Measurements from ENCODE around the gene DHRS2.

The DHRS2 gene

DNA sequence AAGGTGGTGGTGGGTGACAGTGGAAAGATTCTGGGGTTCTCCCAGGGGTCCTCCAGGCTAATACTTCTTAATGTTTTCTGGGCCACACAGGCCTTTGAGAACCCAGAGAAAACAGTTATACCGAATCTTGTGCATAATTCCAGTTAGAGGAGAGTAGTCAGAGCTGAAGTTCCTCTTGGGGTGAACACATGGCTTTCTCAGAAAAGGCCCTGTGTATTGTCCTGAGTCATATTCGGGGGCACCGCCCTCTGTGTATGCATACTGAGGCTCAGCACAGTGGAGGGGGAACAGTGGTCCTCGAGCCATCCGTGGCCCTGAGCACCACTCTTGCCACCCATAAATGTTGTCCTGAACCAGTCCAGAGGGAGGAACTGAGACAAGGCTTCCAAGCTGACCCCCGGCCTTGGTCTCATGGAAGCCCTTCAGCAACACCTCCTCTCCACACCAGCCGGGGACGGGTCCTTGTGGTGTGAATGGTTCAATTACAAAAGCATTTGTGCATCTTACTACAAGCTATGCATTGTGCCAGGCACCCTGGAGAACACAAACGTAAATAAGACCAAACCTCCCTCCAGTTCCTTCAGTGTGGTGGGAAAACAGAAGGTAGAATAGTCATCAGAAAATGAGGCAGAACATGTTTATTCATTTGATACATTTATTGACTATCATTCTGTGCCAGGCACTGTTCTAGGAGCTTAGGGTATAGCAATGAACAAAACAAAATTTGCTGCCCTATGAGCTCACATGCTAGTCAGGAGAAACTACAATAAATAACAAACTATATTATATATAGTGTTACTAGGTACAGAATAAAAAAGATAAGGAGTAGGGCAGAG lies 9.9 kb downstream of the DHRS2 start:
- Histone ChIP-seq H3K9ac (ENCODE audit: low read depth, low read length) (no peak overlapping the region), H3K9me3 (ENCODE audit: control insufficient read depth, insufficient read depth, low read length) (no peaks in the 10 kb centered on the region), H3K4me1 (ENCODE audit: control insufficient read depth, insufficient read depth, low read length) (no peaks in the 10 kb centered on the region), H3K4me3 (ENCODE audit: low read depth, low read length) (no peak overlapping the region), H3K27me3 (ENCODE audit: control insufficient read depth, insufficient read depth, low read length) (no peaks in the 10 kb centered on the region), H3K36me3 (ENCODE audit: control insufficient read depth, insufficient read depth, low read length) (no peaks in the 10 kb centered on the region)

DNA sequence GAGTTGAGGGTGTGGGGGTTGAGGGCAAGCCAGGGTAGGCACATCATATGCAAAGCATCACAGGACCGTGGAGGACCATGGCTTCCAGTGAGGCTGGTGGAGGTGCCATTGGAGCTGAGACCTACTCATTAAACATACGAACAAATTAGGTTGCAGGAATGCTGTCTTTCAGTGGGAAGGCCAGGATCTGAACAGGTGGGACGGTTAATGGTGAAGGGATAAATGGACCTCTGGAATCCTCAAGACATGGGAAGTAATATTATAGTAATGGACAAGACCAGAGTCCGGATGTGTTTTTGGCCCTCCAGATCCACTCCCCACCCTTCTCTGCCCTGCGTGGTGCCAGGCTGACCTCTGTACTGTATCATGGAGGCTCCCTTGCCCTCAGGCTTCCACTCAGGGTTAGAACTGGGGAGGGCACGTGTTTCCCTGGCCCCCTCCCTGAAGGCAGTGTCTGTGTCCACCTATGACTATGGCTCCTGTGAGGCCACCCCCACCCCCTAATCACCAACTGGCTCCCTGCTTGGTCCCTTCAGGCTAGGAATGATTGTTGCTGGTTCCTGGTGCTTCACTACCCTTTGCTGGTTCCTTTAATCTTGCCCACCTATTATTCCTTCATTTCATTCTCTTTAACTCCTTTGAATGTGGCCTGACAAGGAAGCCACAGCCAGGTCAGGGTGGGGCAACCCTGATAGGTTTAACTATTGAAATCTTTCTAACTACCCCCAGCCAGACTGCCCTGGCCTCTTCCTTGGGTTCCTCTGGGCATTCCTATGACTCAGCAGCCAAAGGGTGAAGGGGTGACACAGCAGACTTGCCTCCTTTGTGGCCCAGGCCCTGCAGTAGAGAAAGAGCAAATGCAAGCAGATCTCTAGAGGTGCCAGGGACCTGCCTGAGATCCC lies 10.7 kb downstream of the DHRS2 start:
- H3K27me3 ChIP-seq (ENCODE audit: control insufficient read depth, insufficient read depth, low read length) = no peaks in the 10 kb centered on the region

DNA sequence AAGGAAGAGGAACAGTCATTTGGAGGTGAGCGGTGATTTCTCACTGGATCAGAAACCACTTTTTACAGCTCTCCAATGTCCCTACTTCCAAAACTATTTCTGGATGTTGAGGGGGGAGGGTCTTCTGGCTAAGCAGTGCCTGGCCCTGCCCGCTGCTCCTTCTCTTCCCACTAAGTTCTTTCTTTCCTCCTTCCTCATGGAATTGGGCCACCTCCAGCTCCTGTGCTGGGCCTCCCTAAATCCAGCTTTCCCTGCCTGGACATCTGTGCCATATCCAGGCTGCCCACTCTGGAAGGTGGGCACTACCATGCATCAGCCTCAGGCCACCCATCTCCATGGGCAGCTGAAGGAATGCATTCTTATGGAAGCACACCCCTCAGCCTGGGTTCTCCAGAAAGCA lies 11.5 kb downstream of the DHRS2 start:
- no peaks in the 10 kb centered on the region for H3K4me1 ChIP-seq (ENCODE audit: control insufficient read depth, insufficient read depth, low read length)
- H3K36me3 ChIP-seq (ENCODE audit: control insufficient read depth, insufficient read depth, low read length) = no peaks in the 10 kb centered on the region
- H3K9ac ChIP-seq (ENCODE audit: low read depth, low read length) = no peak overlapping the region
- no peaks in the 10 kb centered on the region for H3K9me3 ChIP-seq (ENCODE audit: control insufficient read depth, insufficient read depth, low read length)
- no peaks in the 10 kb centered on the region for H3K27me3 ChIP-seq (ENCODE audit: control insufficient read depth, insufficient read depth, low read length)
- H3K4me3 ChIP-seq (ENCODE audit: low read depth, low read length) = no peak overlapping the region

More for the DNA sequence above, 10.7 kb downstream of the DHRS2 start:
- H3K36me3 ChIP-seq (ENCODE audit: control insufficient read depth, insufficient read depth, low read length) = no peaks in the 10 kb centered on the region
- H3K4me1 ChIP-seq (ENCODE audit: control insufficient read depth, insufficient read depth, low read length) = no peaks in the 10 kb centered on the region
- no peak overlapping the region for H3K4me3 ChIP-seq (ENCODE audit: low read depth, low read length)
- no peak overlapping the region for H3K9ac ChIP-seq (ENCODE audit: low read depth, low read length)
- H3K9me3 ChIP-seq (ENCODE audit: control insufficient read depth, insufficient read depth, low read length) = no peaks in the 10 kb centered on the region

DNA sequence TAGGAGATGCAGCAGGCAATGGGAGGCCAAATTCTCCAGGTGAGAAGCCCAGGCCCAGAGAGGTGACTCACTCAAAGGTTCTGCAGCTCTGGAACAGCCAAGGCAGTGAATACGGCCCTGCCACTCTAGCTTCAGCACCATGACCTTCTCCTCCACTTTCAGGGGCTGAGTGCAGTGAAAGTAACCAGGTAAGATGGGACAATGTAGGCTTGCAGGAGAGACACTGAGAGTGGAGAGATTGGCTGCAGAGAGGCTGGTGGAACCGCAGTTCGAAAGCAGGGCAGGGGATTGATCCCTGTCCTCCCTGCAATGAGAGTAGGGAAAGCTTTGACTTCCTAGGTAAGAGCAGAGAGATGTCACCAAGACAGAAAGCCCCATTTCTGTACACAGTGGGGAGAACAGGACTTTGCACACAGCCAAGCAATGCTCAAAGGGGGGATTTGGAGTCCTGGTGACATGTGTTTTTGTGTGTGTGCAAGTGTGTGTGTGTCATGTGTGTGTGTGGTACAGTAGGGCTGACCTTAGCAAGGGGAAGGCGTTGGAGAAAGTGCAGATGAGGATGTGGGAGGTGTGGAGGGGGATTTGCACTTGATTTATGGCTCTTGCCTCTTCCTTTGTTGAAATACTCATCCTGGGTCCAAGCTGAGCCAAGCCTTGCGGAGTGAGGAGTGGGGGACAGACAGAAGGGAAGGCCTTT lies 12.7 kb downstream of the DHRS2 start:
- no peaks in the 10 kb centered on the region for H3K36me3 ChIP-seq (ENCODE audit: control insufficient read depth, insufficient read depth, low read length)
- no peak overlapping the region for H3K9ac ChIP-seq (ENCODE audit: low read depth, low read length)
- no peak overlapping the region for H3K4me3 ChIP-seq (ENCODE audit: low read depth, low read length)
- H3K27me3 ChIP-seq (ENCODE audit: control insufficient read depth, insufficient read depth, low read length) = no peaks in the 10 kb centered on the region
- no peaks in the 10 kb centered on the region for H3K4me1 ChIP-seq (ENCODE audit: control insufficient read depth, insufficient read depth, low read length)
- H3K9me3 ChIP-seq (ENCODE audit: control insufficient read depth, insufficient read depth, low read length) = no peaks in the 10 kb centered on the region

DNA sequence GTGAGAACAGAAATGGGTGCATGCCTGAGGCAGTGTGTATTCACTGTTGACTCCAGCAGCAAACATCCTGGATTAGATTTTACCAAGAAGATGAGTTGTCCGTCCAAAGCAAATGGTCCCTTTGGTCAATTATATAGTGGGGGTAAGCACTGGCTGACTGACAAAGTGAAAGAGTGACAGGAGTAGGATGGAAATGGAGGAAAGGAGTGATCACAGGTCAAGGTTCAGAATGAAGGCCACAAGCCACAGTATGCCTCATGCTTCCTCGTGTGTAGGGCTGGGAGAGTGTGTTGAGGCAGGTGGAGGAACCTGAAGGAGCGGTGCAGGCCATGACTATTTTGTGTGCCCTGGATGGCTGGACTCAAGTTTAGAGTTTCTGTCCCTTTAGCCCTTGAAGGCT lies 14.3 kb downstream of the DHRS2 start:
- no peaks in the 10 kb centered on the region for H3K27me3 ChIP-seq (ENCODE audit: control insufficient read depth, insufficient read depth, low read length)

DNA sequence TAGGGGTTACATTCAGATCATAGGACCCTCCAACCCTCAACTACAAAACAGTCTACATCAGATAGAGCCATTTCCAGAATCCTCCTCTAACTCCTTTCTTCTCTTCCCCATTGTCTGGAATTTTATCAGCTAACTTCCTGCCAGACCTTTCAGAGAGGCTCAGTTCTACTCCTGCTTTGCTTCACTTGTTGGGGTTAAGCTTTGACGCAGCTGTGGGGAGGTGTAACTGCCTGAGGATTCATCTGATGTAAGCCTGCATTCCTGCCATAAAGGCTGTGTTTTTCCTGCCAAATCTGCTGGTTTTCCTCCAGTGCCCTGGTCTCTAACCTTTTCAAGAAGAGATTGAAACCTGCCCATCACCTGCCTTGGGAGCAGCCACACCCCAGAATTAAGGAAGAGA lies 16.9 kb downstream of the DHRS2 start:
- Histone ChIP-seq H3K9me3 (ENCODE audit: control insufficient read depth, insufficient read depth, low read length) (no peaks in the 10 kb centered on the region), H3K4me3 (ENCODE audit: low read depth, low read length) (no peak overlapping the region), H3K27me3 (ENCODE audit: control insufficient read depth, insufficient read depth, low read length) (no peaks in the 10 kb centered on the region), H3K9ac (ENCODE audit: low read depth, low read length) (no peak overlapping the region), H3K4me1 (ENCODE audit: control insufficient read depth, insufficient read depth, low read length) (no peaks in the 10 kb centered on the region), H3K36me3 (ENCODE audit: control insufficient read depth, insufficient read depth, low read length) (no peaks in the 10 kb centered on the region)

More for the DNA sequence above, 14.3 kb downstream of the DHRS2 start:
- Histone ChIP-seq H3K9ac (ENCODE audit: low read depth, low read length) (no peak overlapping the region), H3K36me3 (ENCODE audit: control insufficient read depth, insufficient read depth, low read length) (no peaks in the 10 kb centered on the region), H3K4me1 (ENCODE audit: control insufficient read depth, insufficient read depth, low read length) (no peaks in the 10 kb centered on the region), H3K9me3 (ENCODE audit: control insufficient read depth, insufficient read depth, low read length) (no peaks in the 10 kb centered on the region), H3K4me3 (ENCODE audit: low read depth, low read length) (no peak overlapping the region)

DNA sequence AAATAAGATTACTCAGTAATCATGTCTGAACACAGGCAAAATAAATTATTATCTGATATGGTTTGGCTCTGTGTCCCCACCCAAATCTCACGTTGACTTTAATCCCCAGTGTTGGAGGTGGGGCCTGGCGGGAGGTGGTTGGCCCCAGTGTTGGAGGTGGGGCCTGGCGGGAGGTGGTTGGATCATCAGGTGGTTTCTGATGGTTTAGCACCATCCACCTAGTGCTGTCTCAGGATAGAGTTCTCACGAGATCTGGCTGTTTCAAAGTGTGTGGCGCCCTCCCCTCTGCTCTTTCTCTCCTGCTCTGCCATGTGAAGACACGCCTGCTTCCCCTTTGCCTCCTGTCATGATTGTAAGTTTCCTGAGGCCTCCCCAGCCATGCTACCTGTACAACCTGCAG lies 18.1 kb downstream of the DHRS2 start:
- H3K9ac ChIP-seq (ENCODE audit: low read depth, low read length) = no peak overlapping the region
- no peaks in the 10 kb centered on the region for H3K4me1 ChIP-seq (ENCODE audit: control insufficient read depth, insufficient read depth, low read length)
- H3K4me3 ChIP-seq (ENCODE audit: low read depth, low read length) = no peak overlapping the region
- H3K36me3 ChIP-seq (ENCODE audit: control insufficient read depth, insufficient read depth, low read length) = no peaks in the 10 kb centered on the region
- H3K27me3 ChIP-seq (ENCODE audit: control insufficient read depth, insufficient read depth, low read length) = no peaks in the 10 kb centered on the region
- H3K9me3 ChIP-seq (ENCODE audit: control insufficient read depth, insufficient read depth, low read length) = no peaks in the 10 kb centered on the region

DNA sequence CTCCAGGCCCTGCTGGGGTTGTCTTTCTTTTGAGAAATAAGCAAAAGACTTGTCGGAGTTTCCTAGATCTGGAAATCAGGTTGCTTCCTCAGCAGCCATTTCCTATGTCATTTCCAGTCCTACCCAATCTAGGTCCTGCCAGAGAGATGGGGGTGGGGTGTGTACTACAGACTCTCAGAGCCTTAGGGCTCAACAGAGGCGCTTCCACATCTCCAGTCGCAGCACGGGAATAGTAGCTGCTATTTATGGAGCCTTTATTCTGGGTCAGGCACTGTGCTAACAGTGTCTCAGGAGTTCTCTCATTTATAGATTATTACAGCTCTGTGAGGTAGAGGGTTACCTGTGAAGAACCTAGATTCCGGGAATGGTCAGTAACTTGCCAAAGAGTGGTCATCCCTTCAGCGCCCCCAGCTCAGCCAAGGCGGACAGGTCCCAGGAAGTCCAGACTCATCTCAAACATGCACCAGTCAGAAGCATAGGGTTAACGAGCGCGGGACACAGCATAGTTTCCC lies 21.9 kb downstream of the DHRS2 start:
- Histone ChIP-seq H3K4me1 (ENCODE audit: control insufficient read depth, insufficient read depth, low read length) (no peaks in the 10 kb centered on the region), H3K4me3 (ENCODE audit: low read depth, low read length) (no peak overlapping the region), H3K9ac (ENCODE audit: low read depth, low read length) (no peak overlapping the region), H3K9me3 (ENCODE audit: control insufficient read depth, insufficient read depth, low read length) (no peaks in the 10 kb centered on the region), H3K27me3 (ENCODE audit: control insufficient read depth, insufficient read depth, low read length) (no peaks in the 10 kb centered on the region), H3K36me3 (ENCODE audit: control insufficient read depth, insufficient read depth, low read length) (no peaks in the 10 kb centered on the region)

DNA sequence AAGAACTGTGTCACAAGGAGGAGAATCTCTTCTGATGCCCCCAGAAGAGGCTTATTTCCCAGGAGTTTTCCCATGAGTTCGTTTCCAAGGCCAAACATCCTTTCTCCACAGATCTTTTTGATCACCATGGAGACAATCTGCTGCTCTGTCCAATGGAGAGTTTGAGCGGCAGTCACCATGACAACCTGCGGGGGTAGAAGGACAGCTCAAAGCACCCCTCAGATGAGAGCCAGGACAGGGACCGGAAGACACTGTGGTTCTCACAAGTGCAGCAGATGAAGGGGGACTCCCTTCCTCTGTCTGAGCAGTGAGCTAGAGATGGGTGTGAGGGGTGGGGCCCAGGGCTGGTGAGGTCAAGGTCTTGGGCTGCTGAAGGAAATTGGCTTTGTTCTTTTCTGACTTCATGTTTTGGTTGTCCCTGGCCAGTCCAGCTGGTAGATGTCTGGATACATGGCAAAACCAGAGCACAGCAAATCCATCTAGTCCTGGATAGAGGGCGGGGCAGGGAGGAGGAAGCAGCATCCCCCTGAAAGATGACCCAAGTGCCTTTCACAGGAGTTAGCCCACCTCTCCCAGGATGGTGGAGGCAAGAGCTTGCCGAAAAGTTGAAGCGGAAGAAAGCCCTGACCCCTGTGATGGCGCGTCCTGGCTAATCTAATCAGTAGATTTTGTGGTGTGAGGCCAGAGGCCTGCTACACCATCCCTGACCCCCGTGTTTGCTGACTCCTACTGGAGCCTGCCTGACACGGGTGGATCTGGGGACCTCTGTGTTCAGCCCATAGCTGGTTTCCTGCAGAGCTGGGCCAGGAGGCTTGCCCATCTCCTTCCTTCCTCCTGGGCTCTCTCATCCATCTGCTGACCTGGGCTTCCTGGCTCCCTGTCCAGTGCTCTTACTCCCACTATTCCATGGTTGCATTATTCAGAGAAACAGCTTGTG lies 24.4 kb downstream of the DHRS2 start:
- H3K4me3 ChIP-seq (ENCODE audit: low read depth, low read length) = no peak overlapping the region
- H3K36me3 ChIP-seq (ENCODE audit: control insufficient read depth, insufficient read depth, low read length) = no peaks in the 10 kb centered on the region
- H3K4me1 ChIP-seq (ENCODE audit: control insufficient read depth, insufficient read depth, low read length) = no peaks in the 10 kb centered on the region
- H3K27me3 ChIP-seq (ENCODE audit: control insufficient read depth, insufficient read depth, low read length) = no peaks in the 10 kb centered on the region
- no peak overlapping the region for H3K9ac ChIP-seq (ENCODE audit: low read depth, low read length)
- no peaks in the 10 kb centered on the region for H3K9me3 ChIP-seq (ENCODE audit: control insufficient read depth, insufficient read depth, low read length)

DNA sequence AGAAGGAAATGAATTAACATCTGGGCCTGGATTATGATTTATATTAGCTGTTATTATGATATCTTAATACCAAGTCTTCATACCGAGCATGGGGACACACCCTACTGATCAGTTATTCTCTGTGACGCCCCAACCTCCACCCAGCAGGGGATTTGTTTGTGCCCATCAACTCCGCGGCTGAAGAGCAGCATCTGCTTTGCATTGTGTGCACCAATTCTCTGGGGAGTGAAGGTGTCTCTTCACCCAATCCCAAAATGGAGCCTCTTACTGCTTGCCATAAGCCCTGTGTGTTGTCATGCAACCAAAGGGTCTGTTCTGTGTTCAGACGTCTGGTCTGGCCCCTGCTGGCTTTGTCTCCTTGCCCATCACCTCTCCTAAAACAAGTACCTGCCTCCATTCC lies 25.4 kb downstream of the DHRS2 start:
- Histone ChIP-seq H3K9me3 (ENCODE audit: control insufficient read depth, insufficient read depth, low read length) (no peaks in the 10 kb centered on the region), H3K27me3 (ENCODE audit: control insufficient read depth, insufficient read depth, low read length) (no peaks in the 10 kb centered on the region), H3K36me3 (ENCODE audit: control insufficient read depth, insufficient read depth, low read length) (no peaks in the 10 kb centered on the region), H3K4me1 (ENCODE audit: control insufficient read depth, insufficient read depth, low read length) (no peaks in the 10 kb centered on the region), H3K4me3 (ENCODE audit: low read depth, low read length) (no peak overlapping the region), H3K9ac (ENCODE audit: low read depth, low read length) (no peak overlapping the region)

DNA sequence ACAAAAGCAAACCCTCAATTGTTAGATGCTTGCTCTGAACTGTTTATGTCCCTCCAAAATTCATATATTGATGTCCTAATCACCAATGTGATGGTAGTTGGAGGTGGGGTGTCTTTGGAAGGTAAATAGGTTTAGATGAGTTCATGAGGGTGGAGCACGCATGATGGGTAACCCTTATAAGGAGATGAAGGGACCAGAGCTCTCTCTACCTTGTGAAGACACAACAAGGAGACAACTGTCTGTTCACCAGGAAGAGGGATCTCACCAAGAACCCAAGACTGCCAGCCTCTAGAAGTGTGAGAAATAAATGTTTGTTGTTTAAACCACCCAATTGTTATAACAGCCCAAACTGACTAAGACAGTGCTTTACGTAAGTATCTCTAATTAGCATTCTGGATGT lies 27.0 kb downstream of the DHRS2 start:
- Histone ChIP-seq H3K9me3 (ENCODE audit: control insufficient read depth, insufficient read depth, low read length) (no peaks in the 10 kb centered on the region), H3K36me3 (ENCODE audit: control insufficient read depth, insufficient read depth, low read length) (no peaks in the 10 kb centered on the region), H3K4me3 (ENCODE audit: low read depth, low read length) (no peak overlapping the region), H3K27me3 (ENCODE audit: control insufficient read depth, insufficient read depth, low read length) (no peaks in the 10 kb centered on the region), H3K4me1 (ENCODE audit: control insufficient read depth, insufficient read depth, low read length) (no peaks in the 10 kb centered on the region), H3K9ac (ENCODE audit: low read depth, low read length) (no peak overlapping the region)
